Esophagus squamous epithelium (tissue), 5 donors: ENCODE data around the gene MIER3. TPM values are rescaled to one million over a fixed set of nuclear protein-coding genes. Genes with fewer than 3 reads are reported as not detected.

Source experiments
- DNase-seq: peaks from one replicate; lab custom pipeline; 2025; lab: John Stamatoyannopoulos, UW
- H3K27ac ChIP-seq, 4 donors: fragments of 200-600 bp; sonication (generic); one replicate each; pipeline ENCODE4 v1.5.1; 2016 to 2019; ENCODE audit warnings: mild to moderate bottlenecking in 1 of 4
- H3K27me3 ChIP-seq, 4 donors: fragments of 200-600 bp; sonication (generic); 1 replicate in 3 of 4; 2 replicates in 1 of 4; pipeline versions ENCODE4 v1.5.1 to v1.6.0; 2017 to 2021; ENCODE audit warnings: antibody characterized with exemption in 1 of 4
- H3K36me3 ChIP-seq, 3 donors: fragments of 200-600 bp; sonication (generic); one replicate each; pipeline ENCODE4 v1.5.1; 2016 to 2019
- H3K4me1 ChIP-seq, 3 donors: fragments of 200-600 bp; sonication (generic); one replicate each; pipeline ENCODE4 v1.5.1; 2017 to 2019
- H3K4me3 ChIP-seq, 4 donors: fragments of 200-600 bp; sonication (generic); 1 replicate in 3 of 4; 2 replicates in 1 of 4; pipeline ENCODE4 v1.5.1; 2016 to 2019; ENCODE audit warnings: mild to moderate bottlenecking in 2 of 4, moderate library complexity in 1 of 4
- H3K9me3 ChIP-seq, 3 donors: fragments of 200-600 bp; sonication (generic); one replicate each; pipeline ENCODE4 v1.5.1; 2016 to 2019
- CTCF ChIP-seq, 6 experiments: fragments of 450-650 bp in 4 of 6; fragments of 200-600 bp in 2 of 6; sonication (generic) in 2 of 6; IDR thresholded peaks; one replicate each; pipeline ENCODE4 v1.5.1; 2016 to 2019; ENCODE audit warnings: antibody characterized with exemption in 6 of 6, mild to moderate bottlenecking in 4 of 6, moderate library complexity in 4 of 6
- POLR2A ChIP-seq, 4 donors: fragments of 450-650 bp; IDR thresholded peaks; one replicate each; pipeline ENCODE4 v1.6.1; 2017; ENCODE audit warnings: antibody characterized with exemption in 4 of 4, mild to moderate bottlenecking in 4 of 4, moderate library complexity in 3 of 4
- WGBS, 2 donors: methylation state at CpG; one replicate each; pipeline ENCODE4 v1.1.5; 2018; 5-methylcytosine and 5-hydroxymethylcytosine counted together
- intact Hi-C: fragments of 100-400 bp; cut with DNase I; formaldehyde crosslinking; loops from one replicate; pipeline ENCODE4 v1.15.0; 2022
- total RNA-seq, 4 donors: library from RNA; depleted of rRNA; stranded (reverse); fragments of >200 nt; gene quantifications; one replicate each; pipeline ENCODE4 v1.1.0, GENCODE V29; 2016
- donor health status: DM: yes; HTN: yes; CAD: no.

MIER3 gene
- total RNA-seq, 4 donors from 2014 or later, result 13.0 to 26.1 (median 25.5) TPM

- WGBS, 2 donors, result 84 to 86% methylated on average over 5 to 6 of the region's 6 CpGs
- Histone ChIP-seq H3K4me1 (no peaks in the 10 kb centered on the region), H3K9me3 (no peaks in the 10 kb centered on the region), H3K4me3 (no peak overlapping the region), H3K27me3 (peaks cover 0 to 64% (median 0%) of the 10 kb centered on the region in 4 donors), H3K27ac (no peak overlapping the region), H3K36me3 (no peaks in the 10 kb centered on the region)
- TF ChIP-seq CTCF (IDR thresholded peaks at IDR 0.05), result no peak
- TF ChIP-seq POLR2A (IDR thresholded peaks at IDR 0.05), result no peak
- intact Hi-C loops, result no loop called here
- DNase-seq, result no peak
Observed at GRCh38 chr5:56961746-56962145, 9.8 kb upstream of the MIER3 start.

DNA sequence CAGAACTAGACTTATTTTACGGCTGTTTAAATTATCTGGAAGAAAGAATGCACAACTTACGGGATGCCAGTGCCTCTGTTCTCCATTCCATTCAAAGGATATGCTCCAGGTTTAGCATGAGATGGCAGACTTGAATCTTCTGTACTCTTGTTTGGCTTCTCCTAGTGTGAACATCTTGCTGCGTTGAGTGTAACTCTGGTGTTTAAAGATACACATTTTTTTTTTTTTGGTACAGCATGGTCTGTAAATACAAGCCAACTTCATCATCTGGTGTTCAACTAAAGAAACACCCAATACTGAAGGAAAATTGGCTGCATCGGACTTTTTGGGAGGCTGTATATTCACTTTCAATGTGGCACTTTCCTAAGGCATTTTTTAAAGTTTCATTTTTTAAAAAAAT, 7.4 kb upstream of the MIER3 start:
- no peaks in the 10 kb centered on the region for H3K4me1 ChIP-seq
- no peak for DNase-seq
- no peak overlapping the region for H3K27ac ChIP-seq
- H3K9me3 ChIP-seq, result no peaks in the 10 kb centered on the region
- H3K27me3 ChIP-seq, result peaks cover 0 to 55% (median 0%) of the 10 kb centered on the region in 4 donors
- H3K4me3 ChIP-seq, result no peak overlapping the region
- TF ChIP-seq CTCF (IDR thresholded peaks at IDR 0.05), result no peak
- no peak for TF ChIP-seq POLR2A (IDR thresholded peaks at IDR 0.05)
- intact Hi-C loops, result no loop called here
- H3K36me3 ChIP-seq, result no peaks in the 10 kb centered on the region
- WGBS, 2 donors, result 84 to 86% methylated on average over 4 of the region's 4 CpGs

- WGBS, 2 donors, result 82 to 85% methylated on average over 2 of the region's 2 CpGs
- Histone ChIP-seq H3K4me1 (no peaks in the 10 kb centered on the region), H3K36me3 (no peaks in the 10 kb centered on the region), H3K27me3 (peaks cover 0 to 57% (median 0%) of the 10 kb centered on the region in 4 donors), H3K9me3 (no peaks in the 10 kb centered on the region), H3K27ac (no peak overlapping the region), H3K4me3 (no peak overlapping the region)
- TF ChIP-seq CTCF (IDR thresholded peaks at IDR 0.05), result no peak
- no peak for DNase-seq
- intact Hi-C loops, result no loop called here
Observed at GRCh38 chr5:56958595-56958994, 6.7 kb upstream of the MIER3 start.

- Histone ChIP-seq H3K36me3 (no peaks in the 10 kb centered on the region), H3K27me3 (peaks cover 0 to 26% (median 0%) of the 10 kb centered on the region in 4 donors), H3K27ac (no peak overlapping the region), H3K9me3 (no peaks in the 10 kb centered on the region), H3K4me3 (no peak overlapping the region), H3K4me1 (peaks cover 0 to 17% (median 8%) of the 10 kb centered on the region in 3 donors)
- WGBS, 2 donors, result 97 to 100% methylated on average over 1 of the region's 1 CpG
- TF ChIP-seq CTCF (IDR thresholded peaks at IDR 0.05) (no peak), POLR2A (IDR thresholded peaks at IDR 0.05) (no peak)
- no peak for DNase-seq
- intact Hi-C loops, result no loop called here
Observed at GRCh38 chr5:56954262-56954661, 2.3 kb upstream of the MIER3 start.

- Histone ChIP-seq H3K36me3 (peaks cover 0 to 24% (median 0%) of the 10 kb centered on the region in 3 donors), H3K4me3 (peak overlapping the region; percentile 79 to 98 (median 90)), H3K4me1 (peaks cover 0 to 24% (median 8%) of the 10 kb centered on the region in 3 donors), H3K27me3 (peaks cover 0 to 19% (median 0%) of the 10 kb centered on the region in 4 donors), H3K9me3 (no peaks in the 10 kb centered on the region), H3K27ac (peak overlapping the region; percentile 87 to 93 (median 92))
- no peak for TF ChIP-seq CTCF (IDR thresholded peaks at IDR 0.05)
- TF ChIP-seq POLR2A (IDR thresholded peaks at IDR 0.05), result no peak
- WGBS, 2 donors, result 3% methylated on average over 7 of the region's 85 CpGs; no CpG with 5 or more reads in 1 of the 2 donors
- intact Hi-C loops, result no loop called here
- DNase-seq, result no peak
Observed at GRCh38 chr5:56951126-56951945, 587 bp downstream of the MIER3 start.
